ENCODE data around the gene DRD2.

Gene DRD2

GRCh38 chr11:113363406-113363805, 111.8 kb downstream of the DRD2 start:
- H3K9ac ChIP-seq (ENCODE audit: low read length) = no peak overlapping the region
- H3K9me3 ChIP-seq (ENCODE audit: low read length) = no peaks in the 10 kb centered on the region
- H3K4me3 ChIP-seq (ENCODE audit: low read depth in 1 of 2, low read length in 2 of 2) = no peak overlapping the region
- H3K27ac ChIP-seq (ENCODE audit: low read depth, low read length) = no peak overlapping the region
- peaks cover 57% of the 10 kb centered on the region for H3K36me3 ChIP-seq (ENCODE audit: insufficient read depth, low read length)
- no peaks in the 10 kb centered on the region for H3K4me1 ChIP-seq (ENCODE audit: insufficient read depth, low read length)
- H3K27me3 ChIP-seq (ENCODE audit: control insufficient read depth in 1 of 2, insufficient read depth in 2 of 2, low read length in 2 of 2) = no peaks in the 10 kb centered on the region

Data from muscle layer of colon (tissue), 2 donors.